ENCODE results near the gene SNX14.

GRCh38 chr6:85612690-85613474, 19.2 kb upstream of the SNX14 start:
- TF ChIP-seq POLR2A (IDR thresholded peaks at IDR 0.05; ENCODE audit: borderline replicate concordance, extremely low read depth, insufficient read depth, insufficient read length) (no peak), CTCF (IDR thresholded peaks at IDR 0.05 in 2 of 3, conservative IDR thresholded peaks at IDR 0.05 in 1 of 3; ENCODE audit: borderline replicate concordance in 1 of 3, insufficient read depth in 1 of 3, low read depth in 2 of 3, low read length in 2 of 3) (no peak), POLR2AphosphoS5 (IDR thresholded peaks at IDR 0.05; ENCODE audit: low read depth, low read length) (no peak), TCF7L2 (IDR thresholded peaks at IDR 0.05; ENCODE audit: borderline replicate concordance, extremely low read depth, insufficient read depth, insufficient read length) (no peak), REST (IDR thresholded peaks at IDR 0.05; ENCODE audit: low read depth) (no peak), YY1 (IDR thresholded peaks at IDR 0.05; ENCODE audit: extremely low read depth, insufficient replicate concordance, low read depth, low read length) (no peak), EZH2phosphoT487 (IDR thresholded peaks at IDR 0.05; ENCODE audit: borderline replicate concordance) (no peak), MAX (IDR thresholded peaks at IDR 0.05) (no peak), RAD21 (IDR thresholded peaks at IDR 0.05; ENCODE audit: low read depth) (no peak), ZBTB33 (IDR thresholded peaks at IDR 0.05; ENCODE audit: extremely low read depth, insufficient replicate concordance, low read length) (no peak), JUND (IDR thresholded peaks at IDR 0.05) (no peak), SP1 (IDR thresholded peaks at IDR 0.05; ENCODE audit: low read depth) (no peak), EZH2 (IDR thresholded peaks at IDR 0.05) (no peak), CEBPB (IDR thresholded peaks at IDR 0.05; ENCODE audit: low read depth) (no peak)
